PC-3 (cell line): ENCODE results near the gene HTR4. TPM values are rescaled to one million over a fixed set of nuclear protein-coding genes. Genes with fewer than 3 reads are reported as not detected.

Experiments
- ATAC-seq: fragments of 200-7000 bp; cut with Tn5 transposase; 2 replicates; pipeline ENCODE4 v1.9.1; 2020; ENCODE audit warnings: mild to moderate bottlenecking, moderate library complexity
- BruUV-seq: library from RNA; stranded (reverse); fragments of 400-500 nt; replicated peaks from 2 replicates; lab custom pipeline; 2021; lab: Mats Ljungman, UMichigan
- CTCF ChIA-PET: fragments of 300-600 bp; sonication (Branson Sonifier 250); formaldehyde crosslinking; loops from one replicate; lab custom pipeline; 2022; ENCODE audit warnings: antibody characterized with exemption; lab: Charles Lee
- POLR2A ChIA-PET: fragments of 300-600 bp; sonication (Branson Sonifier 250); formaldehyde crosslinking; loops from one replicate; lab custom pipeline; 2022; ENCODE audit warnings: antibody characterized with exemption; ENCODE audit not compliant: unreplicated experiment; lab: Charles Lee
- DNase-seq: peaks from one replicate; pipeline ENCODE4 v3.0.0-alpha.2; 2015
- H2AFZ ChIP-seq: fragments of 300-600 bp; sonication (generic); 2 replicates; pipeline ENCODE4 v1.6.0; 2016; ENCODE audit warnings: antibody characterized with exemption, low read length
- H3F3A ChIP-seq: fragments of 300-600 bp; sonication (generic); one replicate; pipeline ENCODE4 v1.6.0; 2017; ENCODE audit warnings: antibody characterized with exemption, low read length, control low read depth, mild to moderate bottlenecking; ENCODE audit not compliant: unreplicated experiment
- H3K27ac ChIP-seq: fragments of 300-600 bp; sonication (generic); 2 replicates; pipeline ENCODE4 v1.5.1; 2016; ENCODE audit warnings: mild to moderate bottlenecking, low read length
- H3K27me3 ChIP-seq: fragments of 300-600 bp; sonication (generic); 2 replicates; pipeline ENCODE4 v1.6.1; 2016; ENCODE audit warnings: low read length, mixed read lengths
- H3K36me3 ChIP-seq: fragments of 300-600 bp; sonication (generic); 2 replicates; pipeline ENCODE4 v1.6.1; 2016; ENCODE audit warnings: low read depth, mixed run types, low read length, mixed read lengths
- H3K4me1 ChIP-seq: fragments of 300-600 bp; sonication (generic); 2 replicates; pipeline ENCODE4 v1.5.1; 2016; ENCODE audit warnings: low read length; ENCODE audit not compliant: insufficient read depth
- H3K4me2 ChIP-seq: fragments of 300-600 bp; sonication (generic); 2 replicates; pipeline ENCODE4 v1.6.0; 2016; ENCODE audit warnings: low read length
- H3K4me3 ChIP-seq: fragments of 300-600 bp; sonication (generic); 2 replicates; pipeline ENCODE4 v1.5.1; 2016; ENCODE audit warnings: mild to moderate bottlenecking, low read length, mixed read lengths
- H3K79me2 ChIP-seq: fragments of 300-600 bp; sonication (generic); 2 replicates; pipeline ENCODE4 v1.6.1; 2017; ENCODE audit warnings: low read length, mixed read lengths
- H3K9ac ChIP-seq: fragments of 300-600 bp; sonication (generic); 2 replicates; pipeline ENCODE4 v1.6.0; 2016; ENCODE audit warnings: mild to moderate bottlenecking, low read length
- H3K9me2 ChIP-seq: fragments of 300-600 bp; sonication (generic); replicated peaks from 2 replicates; pipeline ENCODE4 v1.6.1; 2016; ENCODE audit warnings: mixed run types, low read length, mixed read lengths
- H3K9me3 ChIP-seq: fragments of 300-600 bp; sonication (generic); 2 replicates; pipeline ENCODE4 v1.6.1; 2016; ENCODE audit warnings: low read length, mixed read lengths
- H4K20me1 ChIP-seq: fragments of 300-600 bp; sonication (generic); 2 replicates; pipeline ENCODE4 v1.6.1; 2016; ENCODE audit warnings: low read length, mixed read lengths
- EZH2 ChIP-seq: fragments of 300-600 bp; sonication (generic); IDR thresholded peaks from one replicate; pipeline ENCODE4 v1.6.1; 2017; ENCODE audit warnings: antibody characterized with exemption, mild to moderate bottlenecking, low read length; ENCODE audit not compliant: unreplicated experiment
- EZH2phosphoT487 ChIP-seq: fragments of 300-600 bp; sonication (generic); IDR thresholded peaks from 2 replicates; pipeline ENCODE4 v1.6.1; 2018; ENCODE audit warnings: mild to moderate bottlenecking, antibody characterized with exemption, low read length, borderline replicate concordance
- intact Hi-C: fragments of 100-400 bp; cut with micrococcal nuclease; formaldehyde crosslinking; loops from 2 replicates; pipeline ENCODE4 v1.9.0; 2023
- total RNA-seq: library from RNA; depleted of rRNA; stranded (reverse); fragments of >200 nt; gene quantifications from 2 replicates; pipeline ENCODE4 v1.2.3, GENCODE V29; 2014
- TF ChIP-seq, protein P1 (sequence below): fragments of 300-600 bp; sonication (generic); conservative IDR thresholded peaks from 2 replicates; pipeline ENCODE4 v1.5.1; 2017; ENCODE audit warnings: antibody characterized with exemption, low read depth, mild to moderate bottlenecking, low read length

Gene HTR4
- total RNA-seq, 1 experiment from 2014 or later = not detected

DNA sequence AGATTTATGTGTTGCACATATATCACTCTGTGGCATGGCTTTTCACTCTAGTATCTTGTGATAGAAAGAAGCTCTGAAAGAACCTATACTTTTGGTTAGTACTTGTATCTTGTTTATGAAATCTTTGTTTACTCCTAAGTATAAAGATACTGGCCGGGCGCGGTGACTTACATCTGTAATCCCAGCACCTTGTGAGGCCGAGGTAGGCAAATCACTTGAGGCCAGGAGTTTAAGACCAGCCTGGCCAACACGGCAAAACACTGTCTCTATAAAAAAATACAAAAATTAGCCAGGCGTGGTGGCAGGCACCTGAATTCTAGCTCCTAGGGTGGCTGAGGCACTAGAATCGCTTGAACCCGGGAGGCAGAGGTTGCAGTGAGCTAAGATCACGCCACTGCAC is 141.8 kb downstream of the HTR4 start:
- no peaks in the 10 kb centered on the region for H3K79me2 ChIP-seq
- intact Hi-C loops = no loop called here
- no peaks in the 10 kb centered on the region for H3K4me1 ChIP-seq
- H3K9ac ChIP-seq = no peak overlapping the region
- ATAC-seq = no peak
- H3K9me3 ChIP-seq = peaks cover 4% of the 10 kb centered on the region; the same call in 1 of the 2 replicates
- no peaks in the 10 kb centered on the region for H3K9me2 ChIP-seq
- no peak overlapping the region for H3K4me3 ChIP-seq
- H3K4me2 ChIP-seq = no peak overlapping the region
- POLR2A ChIA-PET = no interaction called here
- DNase-seq = no peak
- H3F3A ChIP-seq = no peaks in the 10 kb centered on the region
- TF ChIP-seq, protein P1, sequence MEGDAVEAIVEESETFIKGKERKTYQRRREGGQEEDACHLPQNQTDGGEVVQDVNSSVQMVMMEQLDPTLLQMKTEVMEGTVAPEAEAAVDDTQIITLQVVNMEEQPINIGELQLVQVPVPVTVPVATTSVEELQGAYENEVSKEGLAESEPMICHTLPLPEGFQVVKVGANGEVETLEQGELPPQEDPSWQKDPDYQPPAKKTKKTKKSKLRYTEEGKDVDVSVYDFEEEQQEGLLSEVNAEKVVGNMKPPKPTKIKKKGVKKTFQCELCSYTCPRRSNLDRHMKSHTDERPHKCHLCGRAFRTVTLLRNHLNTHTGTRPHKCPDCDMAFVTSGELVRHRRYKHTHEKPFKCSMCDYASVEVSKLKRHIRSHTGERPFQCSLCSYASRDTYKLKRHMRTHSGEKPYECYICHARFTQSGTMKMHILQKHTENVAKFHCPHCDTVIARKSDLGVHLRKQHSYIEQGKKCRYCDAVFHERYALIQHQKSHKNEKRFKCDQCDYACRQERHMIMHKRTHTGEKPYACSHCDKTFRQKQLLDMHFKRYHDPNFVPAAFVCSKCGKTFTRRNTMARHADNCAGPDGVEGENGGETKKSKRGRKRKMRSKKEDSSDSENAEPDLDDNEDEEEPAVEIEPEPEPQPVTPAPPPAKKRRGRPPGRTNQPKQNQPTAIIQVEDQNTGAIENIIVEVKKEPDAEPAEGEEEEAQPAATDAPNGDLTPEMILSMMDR = no peak
- no peak for TF ChIP-seq EZH2phosphoT487
- no TSS peak for BruUV-seq
- no peaks in the 10 kb centered on the region for H4K20me1 ChIP-seq
- H2AFZ ChIP-seq = no peak overlapping the region
- no peak overlapping the region for H3K27ac ChIP-seq
- CTCF ChIA-PET = no interaction called here
- peaks cover 42% of the 10 kb centered on the region for H3K27me3 ChIP-seq
- H3K36me3 ChIP-seq = no peaks in the 10 kb centered on the region

DNA sequence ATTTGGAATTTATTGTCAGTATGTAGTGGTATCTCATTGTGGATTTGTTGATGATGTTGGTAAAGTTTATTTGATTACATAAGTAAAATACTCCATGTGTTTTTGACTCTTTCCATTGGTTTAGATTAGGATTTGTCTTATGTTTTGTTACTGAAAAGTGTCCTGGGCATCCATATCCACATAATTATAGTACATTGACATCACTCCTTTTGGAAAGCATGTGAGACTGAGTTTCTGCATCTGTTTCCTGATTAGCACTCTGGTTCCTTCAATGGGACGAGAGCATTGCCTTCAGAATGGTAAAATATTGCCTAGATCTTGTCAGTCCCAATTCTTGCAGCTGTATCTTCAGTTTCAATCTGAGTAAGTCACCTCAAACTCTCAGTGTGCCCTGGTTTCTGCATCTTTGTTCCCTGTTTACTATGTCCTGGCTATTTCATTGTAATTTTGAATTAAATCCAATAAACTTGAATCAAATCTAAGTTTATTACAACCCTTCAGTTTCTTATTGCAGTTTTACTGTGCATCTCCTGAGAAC is 142.4 kb downstream of the HTR4 start:
- Histone ChIP-seq H3K27me3 (peaks cover 42% of the 10 kb centered on the region), H3K9ac (no peak overlapping the region), H3K4me1 (no peaks in the 10 kb centered on the region), H3K4me3 (no peak overlapping the region), H4K20me1 (no peaks in the 10 kb centered on the region), H3K36me3 (no peaks in the 10 kb centered on the region), H2AFZ (no peak overlapping the region), H3K79me2 (no peaks in the 10 kb centered on the region), H3K9me2 (no peaks in the 10 kb centered on the region), H3K9me3 (peaks cover 4% of the 10 kb centered on the region; the same call in 1 of the 2 replicates), H3F3A (no peaks in the 10 kb centered on the region), H3K27ac (no peak overlapping the region), H3K4me2 (no peak overlapping the region)
- BruUV-seq = no TSS peak
- no peak for DNase-seq
- TF ChIP-seq EZH2 (no peak), EZH2phosphoT487 (no peak)
- TF ChIP-seq, protein P1 = no peak
- ChIA-PET POLR2A (no interaction called here), CTCF (no interaction called here)
- no peak for ATAC-seq
- intact Hi-C loops = no loop called here

DNA sequence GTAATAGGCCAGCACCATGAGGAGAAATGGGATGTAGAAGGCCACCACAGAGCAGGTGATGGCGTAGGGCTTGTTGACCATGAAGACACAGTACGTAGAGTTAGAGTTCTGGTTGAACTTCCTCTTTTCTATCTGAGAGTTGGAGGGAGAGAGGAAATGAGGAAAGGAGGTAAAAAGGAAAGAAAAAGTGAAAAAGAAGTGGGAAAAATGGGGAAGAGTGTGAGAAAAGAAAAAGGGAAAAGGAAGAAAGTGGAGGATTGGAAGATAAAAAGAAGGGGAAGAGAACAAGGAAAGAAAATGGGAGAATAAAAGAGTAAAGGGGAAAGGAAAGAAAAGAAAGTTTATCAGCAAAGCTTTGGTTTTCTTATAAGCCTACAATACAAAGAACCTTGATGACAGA is 144.4 kb downstream of the HTR4 start:
- H3K9me3 ChIP-seq = no peaks in the 10 kb centered on the region
- H3K27me3 ChIP-seq = peaks cover 42% of the 10 kb centered on the region
- H3K79me2 ChIP-seq = no peaks in the 10 kb centered on the region
- no peaks in the 10 kb centered on the region for H3F3A ChIP-seq
- intact Hi-C loops = no loop called here
- H3K4me2 ChIP-seq = no peak overlapping the region
- no peak overlapping the region for H3K27ac ChIP-seq
- no peak for ATAC-seq
- H2AFZ ChIP-seq = no peak overlapping the region
- TF ChIP-seq, protein P1 = no peak
- TF ChIP-seq EZH2phosphoT487 (no peak), EZH2 (no peak)
- BruUV-seq = no TSS peak
- H3K9ac ChIP-seq = no peak overlapping the region
- H3K36me3 ChIP-seq = no peaks in the 10 kb centered on the region
- H4K20me1 ChIP-seq = no peaks in the 10 kb centered on the region
- ChIA-PET POLR2A (no interaction called here), CTCF (interaction anchor here (0.6 kb wide), 1 partner anchor 181 kb away, joined by 3 read pairs; no protein-coding TSS in a partner anchor)
- H3K4me3 ChIP-seq = no peak overlapping the region
- H3K9me2 ChIP-seq = no peaks in the 10 kb centered on the region
- no peak for DNase-seq
- no peaks in the 10 kb centered on the region for H3K4me1 ChIP-seq
